ENCODE data around the gene HMGN2. TPM values are rescaled to one million over a fixed set of nuclear protein-coding genes. Genes with fewer than 3 reads are reported as not detected.

The HMGN2 gene
- total RNA-seq = 145 TPM
- long read RNA-seq, transcript HMGN2-201 (6 exons, 1,191 nt) = major isoform, 236 of 253 reads
- long read RNA-seq, partial matches to known transcripts = 5 of 253 reads
- long read RNA-seq, other reads (novel, unspliced or antisense) = 9 of 253 reads

DNA sequence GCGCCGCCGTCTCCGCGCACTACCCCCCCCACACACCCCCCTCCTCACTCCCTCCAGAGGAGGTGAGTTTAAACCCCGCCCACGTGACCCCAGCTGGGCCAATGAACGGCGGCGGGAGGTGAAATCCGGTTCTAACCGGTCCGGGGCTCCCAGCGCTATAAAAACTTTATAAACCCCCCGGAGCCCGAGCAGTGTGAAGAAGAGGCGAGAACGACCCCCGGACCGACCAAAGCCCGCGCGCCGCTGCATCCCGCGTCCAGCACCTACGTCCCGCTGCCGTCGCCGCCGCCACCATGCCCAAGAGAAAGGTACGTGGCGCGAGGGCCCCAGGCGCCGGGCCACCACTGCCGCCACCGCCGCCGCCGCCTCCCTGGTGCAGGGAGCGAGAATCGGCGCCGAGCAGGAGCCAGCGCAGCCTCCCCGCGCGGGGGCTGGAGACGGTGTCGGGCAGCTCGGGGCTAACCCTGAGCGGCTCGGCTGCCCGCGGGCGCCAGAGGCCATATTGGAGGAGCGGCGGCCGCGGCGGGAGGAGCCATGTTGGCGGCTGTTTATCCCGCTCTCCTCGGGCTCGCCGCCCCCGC, at the start of gene HMGN2:
HMGN2 (plus strand) TSS at position 121 of the 581 bp plus-strand sequence; CDS start at position 294, 173 bp downstream.
- intact Hi-C loops (cut with micrococcal nuclease) = no loop called here
- DNase-seq (peak; percentile 91), ATAC-seq (peak; percentile 84)

DNA sequence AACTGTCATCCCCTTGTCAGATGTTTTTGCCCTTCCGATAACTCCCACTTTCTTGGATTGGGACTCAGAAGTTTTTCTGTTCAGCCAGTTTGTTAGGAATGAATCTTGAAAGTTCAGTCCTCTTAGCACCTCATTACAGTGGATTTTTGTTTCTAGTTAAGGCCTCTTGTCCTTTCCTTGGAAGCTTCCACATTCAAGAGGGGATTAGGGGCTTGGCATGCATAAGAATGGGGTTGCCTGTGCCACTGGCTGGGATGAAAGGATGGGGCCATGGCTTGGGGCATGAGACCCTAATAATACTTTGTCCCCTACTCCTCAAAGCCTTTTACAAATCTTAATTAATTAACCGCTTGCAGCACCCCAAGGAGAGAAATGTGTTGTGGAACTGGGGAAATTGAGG, 42.5 kb upstream of the HMGN2 start:
- intact Hi-C loops (cut with micrococcal nuclease) = no loop called here
- DNase-seq (no peak), ATAC-seq (no peak)

DNA sequence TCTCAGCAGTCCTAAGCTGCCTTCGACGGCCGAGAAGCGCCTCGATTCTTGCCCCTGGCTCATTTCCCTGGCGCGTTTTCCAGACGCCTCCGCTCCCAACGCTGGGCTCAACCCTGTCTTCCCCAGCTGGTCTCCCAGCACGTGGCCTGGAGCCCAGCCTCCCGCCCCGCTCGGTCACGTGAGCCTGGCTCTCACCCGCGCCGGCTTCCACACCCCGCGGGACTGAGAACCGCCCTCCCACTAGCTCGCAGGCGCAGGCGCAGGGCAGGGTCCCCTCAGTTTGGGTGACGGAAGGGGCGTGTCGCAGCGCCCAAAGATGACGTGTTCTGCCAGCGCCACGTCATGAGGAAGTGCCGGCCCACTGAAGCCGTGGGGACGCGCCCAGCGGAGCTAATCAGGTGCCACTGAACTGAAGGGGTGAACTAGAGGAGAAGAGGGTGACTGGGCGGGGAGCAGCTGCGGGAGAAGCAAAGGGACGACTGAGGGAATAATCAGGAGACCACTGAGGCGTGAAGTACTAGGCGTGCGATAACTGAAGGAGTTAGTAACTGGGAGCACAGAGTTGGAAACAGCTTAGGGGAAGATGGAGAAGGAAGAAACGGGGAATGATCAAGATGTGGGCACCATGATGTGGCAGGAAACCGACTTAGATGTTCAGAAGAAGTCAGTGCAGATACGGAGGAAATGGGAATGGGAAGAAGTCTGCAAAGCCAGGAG, 40.1 kb upstream of the HMGN2 start, which contains the start of gene DHDDS:
DHDDS (plus strand) TSS at position 343 of the 717 bp plus-strand sequence. CDS start 625 bp downstream, outside the sequence.
- intact Hi-C loops (cut with micrococcal nuclease) = no loop called here
- peak; percentile 99 for ATAC-seq
- DNase-seq = peak; percentile 99

DNA sequence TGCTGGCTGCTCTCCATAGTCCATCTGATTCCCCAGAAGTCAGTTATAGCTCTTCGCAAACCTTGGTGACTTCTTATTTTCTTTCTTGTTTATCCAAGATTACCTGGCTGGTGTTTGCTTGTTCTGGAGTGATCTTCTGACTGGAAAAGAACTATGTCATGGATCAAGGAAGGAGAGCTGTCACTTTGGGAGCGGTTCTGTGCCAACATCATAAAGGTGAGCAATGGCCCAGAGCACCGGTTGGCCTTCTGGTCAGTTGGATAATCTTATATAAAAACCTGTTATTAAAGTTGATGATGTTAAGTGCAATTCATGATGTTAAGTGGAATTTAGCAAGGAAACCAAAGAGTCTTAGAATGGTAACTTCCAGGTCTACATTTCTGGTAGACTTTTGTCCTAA, 39.4 kb upstream of the HMGN2 start:
- no peak for ATAC-seq
- intact Hi-C loops (cut with micrococcal nuclease) = no loop called here
- DNase-seq = no peak

DNA sequence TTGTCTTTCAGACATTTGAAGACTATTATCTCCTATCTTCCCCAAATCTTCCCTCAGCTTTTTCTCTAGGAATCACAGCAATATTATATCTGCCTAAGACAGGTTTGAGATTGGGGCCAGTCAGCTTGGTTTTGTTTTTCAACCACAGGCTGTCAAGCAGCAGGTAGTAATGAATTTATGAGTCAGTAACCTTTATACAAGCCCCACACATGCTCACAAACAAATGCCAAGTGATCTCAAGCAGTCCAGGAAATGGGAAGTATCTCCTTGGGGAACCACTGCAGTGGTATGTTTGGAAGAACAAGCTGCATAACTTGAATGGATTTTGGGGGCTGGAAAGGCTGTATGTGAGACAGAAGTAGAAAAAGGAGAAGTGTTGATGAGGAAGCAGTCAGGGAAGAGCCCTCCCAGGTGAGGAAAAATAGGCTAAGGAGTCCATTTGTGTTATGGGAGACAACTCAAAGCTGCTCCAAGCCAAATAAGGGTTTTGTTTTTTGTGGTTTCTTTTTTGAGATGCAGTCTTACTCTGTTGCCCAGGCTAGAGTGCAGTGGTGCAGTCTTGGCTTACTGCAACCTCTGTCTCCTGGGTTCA, 38.0 kb upstream of the HMGN2 start:
- ATAC-seq = no peak
- DNase-seq = no peak
- intact Hi-C loops (cut with micrococcal nuclease) = no loop called here

DNA sequence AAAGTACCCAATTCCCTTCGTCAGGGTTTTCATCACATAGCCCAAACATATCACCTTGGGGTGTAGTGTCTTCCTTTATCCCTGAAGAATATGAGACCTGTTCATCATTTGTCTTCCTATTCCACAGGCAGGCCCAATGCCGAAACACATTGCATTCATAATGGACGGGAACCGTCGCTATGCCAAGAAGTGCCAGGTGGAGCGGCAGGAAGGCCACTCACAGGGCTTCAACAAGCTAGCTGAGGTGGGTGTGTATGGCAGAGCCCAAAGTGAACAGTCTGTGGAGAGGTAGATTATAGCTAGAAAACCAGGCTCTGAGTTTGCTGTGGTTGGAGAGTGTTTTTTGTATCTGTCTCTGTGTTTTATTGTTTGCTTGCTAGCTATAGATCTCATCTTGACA, 34.2 kb upstream of the HMGN2 start:
- ATAC-seq (no peak), DNase-seq (no peak)
- intact Hi-C loops (cut with micrococcal nuclease) = no loop called here

DNA sequence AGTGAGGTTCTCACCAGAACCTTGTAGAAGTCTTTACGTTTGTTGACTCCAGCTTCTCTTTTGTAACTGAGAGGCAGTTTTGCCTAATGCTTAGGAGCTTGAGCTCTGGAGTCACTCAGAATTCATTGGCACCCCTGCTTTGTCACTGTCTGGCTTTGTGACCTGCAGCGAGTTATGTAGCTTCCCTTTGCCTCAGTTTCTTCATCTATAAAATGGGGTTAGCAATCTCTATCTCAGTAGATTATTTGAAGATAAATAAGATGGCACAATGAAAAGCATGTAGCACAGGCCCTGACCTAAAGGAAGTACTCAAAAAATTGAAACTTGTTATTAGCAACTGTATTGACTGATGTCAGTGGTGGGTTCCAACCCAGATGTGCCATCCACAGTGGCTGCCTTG, 32.0 kb upstream of the HMGN2 start:
- no peak for ATAC-seq
- intact Hi-C loops (cut with micrococcal nuclease) = no loop called here
- no peak for DNase-seq

DNA sequence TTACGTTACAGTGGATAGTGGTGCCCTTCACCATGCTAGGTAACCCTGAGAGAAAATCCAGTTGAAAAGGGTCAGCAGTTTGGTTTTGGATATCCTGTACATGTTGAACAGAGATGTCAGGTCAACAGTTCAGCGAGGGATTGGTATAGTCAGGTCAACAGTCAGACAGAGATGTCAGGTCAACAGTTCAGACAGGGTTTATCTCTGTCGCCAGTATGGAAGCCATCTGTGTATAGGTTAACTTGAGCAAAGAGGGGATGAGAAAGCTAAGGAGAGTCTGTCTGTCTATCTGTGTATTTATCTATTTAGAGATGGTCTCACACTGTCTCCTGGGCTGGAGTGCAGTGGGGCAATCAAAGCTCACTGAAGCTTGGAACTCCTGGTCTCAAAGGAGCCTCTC, 22.4 kb upstream of the HMGN2 start:
- DNase-seq (no peak), ATAC-seq (no peak)
- intact Hi-C loops (cut with micrococcal nuclease) = no loop called here

DNA sequence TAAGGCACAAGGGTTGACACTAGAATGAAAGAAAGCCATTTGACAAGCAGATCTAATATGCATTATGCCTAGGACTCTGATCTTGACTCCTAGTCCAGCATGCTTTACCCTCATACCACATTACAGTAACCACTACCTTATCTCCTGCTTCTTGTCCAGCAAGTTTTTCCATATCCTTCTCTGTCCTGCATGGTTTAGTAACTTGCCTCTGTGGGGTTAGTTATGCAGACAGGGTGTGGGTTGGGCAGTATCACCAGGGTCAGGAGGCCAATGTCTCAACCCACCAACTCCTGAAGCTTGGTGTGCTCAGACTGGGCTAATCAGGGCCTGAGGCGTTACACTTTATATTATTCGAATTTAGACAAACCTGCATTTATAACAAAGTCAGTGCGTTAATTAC, 21.3 kb upstream of the HMGN2 start:
- intact Hi-C loops (cut with micrococcal nuclease) = no loop called here
- DNase-seq = no peak
- ATAC-seq = no peak

DNA sequence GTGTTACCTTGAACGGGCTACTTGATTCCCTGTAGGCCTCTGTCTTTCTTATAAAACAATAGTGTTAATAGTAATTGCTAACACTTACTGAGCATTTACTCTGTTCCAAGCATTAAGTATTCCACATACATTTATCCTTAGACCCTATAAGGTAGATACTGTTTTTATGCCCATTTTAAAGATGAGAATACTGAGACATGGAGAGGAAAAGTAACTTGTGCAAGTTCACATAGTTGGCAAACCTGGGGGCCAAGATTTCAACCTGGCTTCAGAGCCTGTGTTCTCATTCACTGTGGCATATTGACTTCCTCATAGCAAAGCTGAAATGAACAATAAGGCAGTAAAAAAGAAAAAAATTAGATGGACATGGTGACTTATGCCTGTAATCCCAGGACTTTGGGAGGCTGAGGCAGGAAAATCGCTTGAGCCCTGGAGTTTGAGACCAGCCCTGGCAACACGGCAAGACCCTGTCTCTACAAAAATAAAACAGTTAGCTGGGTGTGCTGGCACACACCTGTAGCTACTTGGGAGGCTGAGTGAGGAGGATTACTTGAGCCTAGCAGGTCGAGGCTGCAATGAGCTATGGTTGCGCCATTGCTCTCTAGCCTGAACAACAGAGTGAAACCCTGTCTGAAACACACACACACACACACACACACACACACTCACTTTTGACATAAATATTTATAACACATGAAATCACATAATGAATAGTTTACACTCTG, 19.6 kb upstream of the HMGN2 start:
- ATAC-seq = no peak
- intact Hi-C loops (cut with micrococcal nuclease) = no loop called here
- DNase-seq = no peak

DNA sequence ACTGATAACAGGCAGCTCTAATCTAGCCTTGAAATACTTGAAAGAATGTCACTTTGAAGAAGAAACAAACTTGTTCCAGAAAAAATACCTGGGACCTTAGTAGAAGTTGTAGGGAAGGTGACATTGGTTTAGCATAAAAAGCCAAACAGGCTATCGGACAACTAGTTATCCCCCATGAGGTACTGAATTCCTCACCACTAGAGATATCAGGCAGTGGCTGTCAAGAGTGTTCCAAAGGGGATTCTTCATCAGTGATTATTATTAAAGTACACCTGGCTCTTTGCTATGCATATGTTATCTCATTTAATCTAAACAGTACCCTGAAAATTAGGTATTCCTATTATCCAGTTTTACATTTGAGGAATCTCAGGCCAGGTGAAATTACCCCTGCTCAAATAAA, 13.1 kb upstream of the HMGN2 start:
- DNase-seq = no peak
- peak; percentile 52 for ATAC-seq
- intact Hi-C loops (cut with micrococcal nuclease) = no loop called here

DNA sequence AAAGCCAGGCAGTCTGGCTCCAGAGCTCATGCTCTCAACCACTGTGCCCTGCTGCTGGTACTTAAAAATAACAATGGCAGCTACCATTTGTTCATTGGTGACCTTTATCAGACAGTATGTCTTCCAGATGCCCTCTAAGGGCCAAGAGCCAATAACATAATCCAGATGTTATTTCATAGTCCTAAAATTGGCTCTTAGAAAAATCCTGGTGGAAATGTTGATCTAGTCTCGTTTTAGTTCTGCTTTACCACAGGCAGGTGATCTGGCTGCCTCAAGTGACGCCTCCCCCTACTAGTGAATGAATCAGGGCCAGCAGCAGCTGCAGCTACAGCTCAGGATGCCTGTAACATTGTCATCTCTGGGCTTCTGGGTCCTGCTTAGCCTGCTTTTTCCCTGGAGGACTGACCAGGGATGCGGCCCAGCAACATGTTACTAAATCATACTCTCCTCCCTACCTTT, 12.6 kb upstream of the HMGN2 start:
- ATAC-seq (peak; percentile 92), DNase-seq (no peak)
- intact Hi-C loops (cut with micrococcal nuclease) = no loop called here

DNA sequence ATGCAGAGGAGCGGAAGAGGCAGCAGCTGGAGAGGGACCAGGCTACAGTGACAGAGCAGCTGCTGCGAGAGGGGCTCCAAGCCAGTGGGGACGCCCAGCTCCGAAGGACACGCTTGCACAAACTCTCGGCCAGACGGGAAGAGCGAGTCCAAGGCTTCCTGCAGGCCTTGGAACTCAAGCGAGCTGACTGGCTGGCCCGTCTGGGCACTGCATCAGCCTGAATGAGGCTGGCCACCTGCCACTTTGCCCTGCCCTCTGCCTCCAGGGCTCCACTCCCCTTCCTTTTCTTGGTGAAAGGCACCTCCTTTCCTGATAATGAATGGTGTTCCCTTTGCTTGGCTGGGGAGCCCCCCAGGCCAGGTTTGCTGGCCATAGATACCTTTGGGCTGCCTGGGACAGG, 3.3 kb upstream of the HMGN2 start:
- intact Hi-C loops (cut with micrococcal nuclease) = no loop called here
- peak; percentile 33 for DNase-seq

DNA sequence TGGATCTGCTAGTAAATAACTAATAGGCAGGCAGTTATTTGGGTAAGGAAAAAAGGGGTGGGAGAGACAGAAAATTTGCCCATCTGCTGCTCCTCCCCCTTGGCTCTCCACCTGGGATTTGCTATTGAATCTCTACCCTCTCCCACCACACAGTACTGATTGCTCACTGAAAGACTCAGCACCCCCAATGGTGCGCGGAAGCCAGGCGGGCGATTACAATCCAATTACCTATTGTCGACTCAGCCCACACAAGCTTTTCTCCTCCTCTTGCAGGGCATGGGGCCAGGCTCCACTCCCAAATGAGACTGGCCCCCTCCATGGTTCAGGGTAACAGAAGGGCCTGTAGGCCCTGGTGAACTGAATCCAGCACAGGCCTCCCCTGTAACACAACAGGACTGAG, 2.7 kb upstream of the HMGN2 start:
- ATAC-seq (no peak), DNase-seq (no peak)
- intact Hi-C loops (cut with micrococcal nuclease) = no loop called here

More for the DNA sequence above, 3.3 kb upstream of the HMGN2 start:
- ATAC-seq = no peak

DNA sequence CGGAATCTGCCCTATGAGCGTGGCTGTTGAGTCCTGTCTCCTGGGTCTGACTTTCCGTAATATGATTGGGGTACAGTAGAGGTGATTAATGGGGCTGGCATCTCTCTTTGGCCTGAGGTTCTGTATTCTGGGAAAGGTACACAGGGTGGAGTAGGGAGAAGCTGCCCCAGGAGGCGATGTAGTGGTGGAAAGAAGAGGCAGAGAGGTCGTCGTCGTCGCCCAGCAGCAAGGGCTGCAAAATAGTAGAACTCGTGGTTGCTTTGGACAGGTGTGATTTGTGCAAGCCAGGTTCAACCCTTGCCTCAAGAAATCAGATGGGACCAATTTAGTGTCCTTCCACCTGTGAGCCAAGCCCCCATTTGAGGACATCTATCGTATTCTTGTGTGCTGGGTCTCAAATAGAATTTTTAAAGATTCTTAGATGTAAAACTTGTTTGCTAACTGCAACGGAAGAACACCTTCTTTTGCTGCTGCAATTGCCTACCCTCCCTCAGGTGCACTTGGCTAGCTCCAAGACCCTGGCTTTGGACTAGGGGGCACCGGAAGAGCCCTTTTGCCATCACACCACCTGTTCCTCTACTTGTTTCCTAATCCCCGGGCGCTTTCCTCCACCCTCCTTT, 1.3 kb upstream of the HMGN2 start:
- ATAC-seq (no peak), DNase-seq (no peak)
- intact Hi-C loops (cut with micrococcal nuclease) = no loop called here

DNA sequence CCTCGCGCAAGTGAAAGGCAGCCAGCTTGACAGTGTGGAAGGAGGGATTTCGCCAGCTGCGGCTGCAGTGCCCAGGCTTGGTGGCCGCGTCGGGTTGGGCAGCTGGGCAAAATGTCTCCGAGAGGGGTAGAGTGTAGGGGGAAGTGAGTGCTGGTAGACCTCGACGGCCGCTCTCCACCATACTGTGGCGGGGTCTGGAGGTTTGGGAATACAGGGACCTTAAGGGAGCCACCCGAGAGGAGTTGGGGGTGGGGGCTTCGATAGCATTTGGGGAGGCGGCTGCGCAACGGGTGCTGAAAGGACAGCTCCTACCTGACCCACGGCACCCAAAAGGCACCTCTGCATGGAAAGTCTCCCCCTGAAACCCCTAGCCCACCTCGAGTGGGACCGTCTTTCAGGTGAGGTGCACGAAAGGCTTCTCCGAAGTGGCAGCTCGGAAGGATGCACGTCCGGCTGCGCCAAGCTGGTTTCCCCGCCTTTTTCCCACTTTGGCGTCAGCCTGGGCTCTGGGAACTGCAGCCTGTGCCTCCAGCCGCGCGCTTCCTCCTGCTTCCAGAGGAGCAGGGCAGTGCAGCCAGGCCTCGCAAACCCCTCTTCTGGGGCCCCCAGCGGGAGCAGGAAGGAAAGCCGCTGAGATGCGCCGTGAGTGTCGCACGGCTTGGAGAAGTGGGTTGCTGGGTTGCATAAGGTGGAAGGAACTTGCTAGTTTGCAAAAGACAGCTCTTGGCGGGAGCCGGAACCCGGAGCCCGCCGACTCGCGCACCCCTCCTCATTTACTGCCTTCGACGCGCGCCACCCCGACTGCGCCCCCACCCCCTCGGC, 531 bp upstream of the HMGN2 start:
- ATAC-seq (peak; percentile 34), DNase-seq (peak; percentile 76)
- intact Hi-C loops (cut with micrococcal nuclease) = no loop called here

DNA sequence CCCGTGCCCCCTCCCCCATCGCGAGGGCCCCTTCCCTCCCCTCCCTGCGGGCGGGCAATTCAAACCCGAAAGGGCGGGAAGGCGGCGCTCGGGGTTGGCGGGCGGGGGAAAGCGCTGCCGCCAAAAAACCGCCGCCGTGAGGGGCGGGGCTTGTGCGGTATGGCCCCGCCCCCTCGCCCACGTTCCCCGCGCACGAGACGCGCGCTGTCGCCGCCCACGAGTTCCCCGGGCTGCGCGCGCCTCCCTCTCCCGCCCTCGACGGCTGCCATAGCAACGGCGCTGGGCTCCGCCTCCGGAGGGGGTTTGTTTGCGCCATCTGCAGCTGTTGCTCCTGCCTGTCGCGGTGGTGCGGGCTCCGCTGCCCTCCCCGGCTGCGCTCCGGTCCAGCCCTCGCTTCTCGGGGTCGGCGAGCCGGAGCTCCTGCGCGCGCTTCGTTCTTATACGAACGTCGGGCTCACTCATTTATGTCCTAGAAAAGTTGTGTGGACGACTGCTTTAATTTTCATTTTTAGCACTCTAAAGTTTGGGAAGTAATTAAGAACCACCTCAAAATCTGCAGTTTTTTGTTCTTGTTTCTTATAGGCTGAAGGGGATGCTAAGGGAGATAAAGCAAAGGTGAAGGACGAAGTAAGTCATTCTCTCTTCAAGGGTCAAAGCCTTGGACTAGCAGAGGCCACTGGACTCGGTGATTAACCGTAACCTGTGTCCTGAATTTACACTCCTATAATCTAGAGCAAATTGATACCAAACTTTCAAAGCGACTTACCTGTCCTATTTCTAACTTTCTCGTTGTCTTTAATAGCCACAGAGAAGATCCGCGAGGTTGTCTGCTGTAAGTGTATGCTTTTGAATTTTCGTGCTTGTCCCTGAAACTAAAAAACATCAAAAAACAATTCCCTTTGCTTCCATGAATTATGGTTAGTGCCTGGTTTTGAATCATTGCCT, 933 bp downstream of the HMGN2 start:
- DNase-seq = peak; percentile 98
- intact Hi-C loops (cut with micrococcal nuclease) = no loop called here
- peak; percentile 91 for ATAC-seq

All from left ventricle myocardium superior (tissue), 1 donor.